ENCODE measurements around the gene CIRBP.
A peak's percentile ranks its signal among the peaks of the same experiment; 100 is the strongest.

Gene CIRBP

DNA sequence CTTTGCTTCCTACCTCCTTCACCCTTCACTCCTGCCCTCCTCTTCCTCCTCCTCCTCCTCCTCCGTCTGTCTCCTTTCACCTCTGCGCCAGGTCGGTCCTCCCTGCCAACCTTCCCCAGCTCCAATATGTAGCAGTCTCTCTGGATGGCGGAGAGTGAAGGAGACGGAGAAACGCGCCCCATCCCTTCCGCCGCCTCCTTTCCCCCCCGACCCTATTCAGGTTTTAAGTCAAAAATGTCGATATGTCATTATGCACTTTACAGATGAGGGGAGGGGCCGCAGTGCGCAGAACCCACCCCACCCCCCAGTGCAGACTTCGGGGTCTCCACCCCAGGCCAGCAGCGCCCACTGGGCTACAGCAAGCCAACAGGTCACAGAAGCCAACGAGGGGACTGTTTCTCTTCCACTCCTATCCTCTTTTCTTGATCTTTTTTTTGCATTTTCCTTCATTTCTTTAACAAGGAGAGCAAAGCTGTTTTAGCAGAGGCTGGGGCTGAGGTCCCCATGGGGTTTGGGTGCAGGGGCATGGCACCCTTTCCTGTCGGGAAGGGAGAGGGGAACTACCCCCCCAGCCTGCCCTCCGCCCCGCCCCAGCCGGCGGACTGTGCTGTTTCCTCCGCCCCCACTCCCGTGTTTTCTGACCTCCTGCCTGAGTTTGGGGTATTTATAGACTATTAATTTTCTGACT is 11.5 kb upstream of the CIRBP start:
- no peak for DNase-seq (ENCODE audit: low read depth)
- no peak for TF ChIP-seq CTCF (IDR thresholded peaks at IDR 0.05; ENCODE audit: control insufficient read depth, insufficient read depth, low read depth, low read length, missing control alignments)
- no peak overlapping the region for H3K4me3 ChIP-seq (ENCODE audit: control insufficient read depth, low read depth, low read length)

- no peak for DNase-seq (ENCODE audit: low read depth)
- no peak for TF ChIP-seq CTCF (IDR thresholded peaks at IDR 0.05; ENCODE audit: control insufficient read depth, insufficient read depth, low read depth, low read length, missing control alignments)
- H3K4me3 ChIP-seq (ENCODE audit: control insufficient read depth, low read depth, low read length) = no peak overlapping the region
These were observed 11.0 kb upstream of the CIRBP start for GRCh38 chr19:1258163-1258492.

GRCh38 chr19:1258707-1259205 is 10.4 kb upstream of the CIRBP start:
- no peak for DNase-seq (ENCODE audit: low read depth)
- no peak for TF ChIP-seq CTCF (IDR thresholded peaks at IDR 0.05; ENCODE audit: control insufficient read depth, insufficient read depth, low read depth, low read length, missing control alignments)
- H3K4me3 ChIP-seq (ENCODE audit: control insufficient read depth, low read depth, low read length) = no peak overlapping the region

DNA sequence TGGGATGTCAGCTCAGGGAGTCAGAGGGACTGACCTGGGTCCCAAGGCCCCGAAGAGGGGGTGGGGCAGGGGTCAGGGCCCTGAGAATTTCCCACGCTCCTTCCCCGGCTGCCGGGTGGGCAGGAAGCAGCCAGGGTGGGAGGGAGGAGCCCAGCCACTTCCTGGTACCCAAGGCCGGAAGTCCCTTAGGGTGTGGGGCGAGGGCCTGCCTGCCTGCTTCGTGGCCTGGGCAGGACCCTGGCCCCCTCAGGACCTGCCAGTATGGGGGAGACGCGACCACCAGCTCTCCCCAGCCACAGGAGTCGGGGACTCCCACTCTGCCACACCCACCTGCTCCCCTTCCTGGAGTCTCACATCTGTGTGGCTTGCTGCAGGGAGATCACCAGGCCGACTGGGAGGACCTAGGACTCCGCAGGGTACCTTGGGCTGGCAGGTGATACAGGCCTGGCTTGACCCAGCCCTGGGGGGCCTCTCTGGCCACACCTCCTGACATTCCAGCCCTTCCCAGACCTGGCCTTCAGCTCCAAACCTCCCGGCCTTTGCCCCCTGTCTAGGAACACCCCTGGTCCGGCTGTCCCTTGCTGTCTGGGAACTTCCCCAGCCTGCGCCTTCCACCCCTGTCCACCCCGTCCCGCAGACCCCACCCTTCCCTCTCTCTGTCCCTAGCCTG is 9.8 kb upstream of the CIRBP start:
- no peak overlapping the region for H3K4me3 ChIP-seq (ENCODE audit: control insufficient read depth, low read depth, low read length)
- no peak for DNase-seq (ENCODE audit: low read depth)
- TF ChIP-seq CTCF (IDR thresholded peaks at IDR 0.05; ENCODE audit: control insufficient read depth, insufficient read depth, low read depth, low read length, missing control alignments) = no peak

- peak overlapping the region; percentile 20; the same call in 1 of the 2 replicates for H3K4me3 ChIP-seq (ENCODE audit: control insufficient read depth, low read depth, low read length)
These were observed 9.0 kb upstream of the CIRBP start for GRCh38 chr19:1259876-1260748.

More at GRCh38 chr19:1259876-1260748, 9.0 kb upstream of the CIRBP start:
- no peak for TF ChIP-seq CTCF (IDR thresholded peaks at IDR 0.05; ENCODE audit: control insufficient read depth, insufficient read depth, low read depth, low read length, missing control alignments)
- DNase-seq (ENCODE audit: low read depth) = no peak
